Inferior parietal cortex (tissue), 1 donor: ENCODE data around the gene RNF187.

Experiments used
- DNase-seq: peaks from one replicate; pipeline ENCODE4 v3.0.0-alpha.2; 2016; ENCODE audit errors: extremely low spot score

Gene RNF187

DNA sequence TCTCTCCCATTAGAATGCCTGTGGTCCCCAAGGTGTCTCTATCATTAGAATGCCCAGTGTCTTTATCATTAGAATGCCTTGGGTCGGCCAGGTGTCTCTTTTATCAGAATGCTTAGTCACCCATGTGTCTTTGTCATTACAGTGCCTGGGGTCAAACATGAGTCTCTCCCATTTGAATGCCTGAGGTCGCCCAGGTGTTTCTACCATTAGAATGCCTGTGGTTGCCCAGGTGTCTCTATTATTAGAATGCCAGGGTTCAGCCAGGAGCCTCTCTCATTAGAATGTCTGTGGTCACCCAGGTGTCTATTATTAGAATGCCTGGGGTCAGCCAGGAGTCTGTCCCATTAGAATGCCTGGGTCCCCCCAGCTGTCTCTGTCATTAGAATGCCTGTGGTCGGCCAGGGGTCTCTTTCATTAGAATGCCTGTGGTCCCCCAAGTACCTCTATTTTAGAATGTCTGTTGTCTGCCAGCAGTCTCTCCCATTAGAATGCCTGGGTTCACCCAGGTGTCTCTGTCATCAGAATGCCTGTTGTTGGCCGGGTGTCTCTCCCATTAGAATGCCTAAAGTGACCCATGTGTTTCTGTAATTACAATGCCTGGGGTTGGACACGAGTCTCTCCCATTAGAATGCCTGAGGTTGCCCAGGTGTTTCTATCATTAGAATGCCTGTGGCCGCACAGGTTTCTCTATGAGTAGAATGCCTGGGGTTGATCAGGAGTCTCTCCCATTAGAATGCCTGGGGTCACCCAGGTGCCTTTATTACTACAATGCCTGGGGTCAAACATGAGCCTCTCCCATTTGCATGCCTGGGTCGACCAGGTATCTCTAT is 57.1 kb downstream of the RNF187 start:
- DNase-seq = no peak

DNA sequence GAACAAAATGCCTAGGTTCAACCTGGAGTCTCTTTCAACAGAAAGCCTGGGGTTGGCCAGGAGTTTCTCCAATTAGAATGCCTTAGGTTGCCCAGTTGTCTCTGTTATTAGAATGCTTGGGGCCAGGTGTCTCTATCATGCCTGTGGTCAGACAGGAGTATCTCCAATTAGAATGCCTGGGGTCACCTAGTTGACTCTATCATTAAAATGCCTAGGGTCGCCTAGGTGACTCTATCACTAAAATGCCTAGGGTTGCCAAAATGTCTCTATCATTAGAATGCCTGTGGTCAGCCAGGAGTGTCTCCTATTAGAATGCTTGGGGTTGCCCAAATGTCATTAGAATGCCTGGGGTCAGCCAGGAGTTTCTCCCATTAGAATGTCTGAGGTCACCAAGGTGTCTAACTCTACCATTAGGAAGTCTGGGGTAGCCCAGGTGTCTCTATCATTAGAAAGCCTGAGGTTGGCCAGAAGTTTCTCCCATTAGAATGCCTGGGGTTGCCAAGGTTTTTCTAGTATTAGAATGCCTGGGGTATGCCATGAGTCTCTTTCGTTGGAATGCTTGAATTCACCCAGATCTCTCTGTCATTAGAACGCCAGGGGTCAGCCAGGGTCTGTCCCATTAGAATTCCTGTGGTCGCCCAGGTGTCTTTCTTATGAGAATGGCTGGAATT is 57.9 kb downstream of the RNF187 start:
- DNase-seq = no peak
